NK-92 (cell line): ENCODE data around the gene ELAVL3.
"Not testable (repeated sequence)": the region's sequence is repeated elsewhere in the genome, so short reads cannot be mapped to it uniquely, and the experiment has no call there.

Source experiments
- DNase-seq: peaks from one replicate; lab custom pipeline; 2025; ENCODE audit not compliant: unreplicated experiment; lab: John Stamatoyannopoulos, UW

ELAVL3 gene

DNA sequence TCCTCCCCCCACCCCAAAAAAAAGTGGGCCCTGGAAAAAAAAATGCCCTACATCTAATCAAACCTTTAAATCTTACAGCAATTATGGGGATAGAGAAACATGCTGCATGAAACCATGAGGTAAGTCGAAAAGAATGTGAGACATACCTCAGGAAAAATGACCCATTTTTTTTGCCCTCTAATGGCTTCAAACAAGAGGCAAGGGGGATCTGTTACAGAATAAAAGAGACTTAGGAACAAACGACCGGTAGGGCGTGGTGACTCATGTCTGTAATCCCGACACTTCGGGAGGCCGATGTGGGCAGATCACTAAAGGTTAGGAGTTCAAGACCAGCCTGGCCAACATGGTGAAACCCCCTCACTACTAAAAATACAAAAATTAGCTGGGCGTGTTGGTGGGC is 70.2 kb downstream of the ELAVL3 start:
- no peak for DNase-seq

DNA sequence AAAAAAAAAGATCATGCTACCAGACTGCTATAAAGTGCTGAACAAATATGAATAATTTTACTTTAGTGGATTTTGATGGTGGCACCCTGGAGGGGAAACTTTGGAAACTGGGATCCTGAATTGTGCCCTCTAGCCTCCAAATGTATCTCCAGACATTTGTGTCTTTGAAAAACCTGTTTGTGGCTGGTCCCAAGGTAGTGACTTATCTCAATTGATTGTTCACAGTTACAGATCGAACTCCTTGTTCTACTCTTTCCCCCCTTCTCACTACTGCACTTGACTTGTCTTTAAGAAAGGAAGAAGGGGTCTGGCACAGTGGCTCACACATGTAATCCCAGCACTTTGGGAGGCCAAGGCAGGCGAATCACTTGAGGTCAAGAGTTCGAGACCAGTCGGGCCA is 72.3 kb downstream of the ELAVL3 start:
- DNase-seq, result no peak

DNA sequence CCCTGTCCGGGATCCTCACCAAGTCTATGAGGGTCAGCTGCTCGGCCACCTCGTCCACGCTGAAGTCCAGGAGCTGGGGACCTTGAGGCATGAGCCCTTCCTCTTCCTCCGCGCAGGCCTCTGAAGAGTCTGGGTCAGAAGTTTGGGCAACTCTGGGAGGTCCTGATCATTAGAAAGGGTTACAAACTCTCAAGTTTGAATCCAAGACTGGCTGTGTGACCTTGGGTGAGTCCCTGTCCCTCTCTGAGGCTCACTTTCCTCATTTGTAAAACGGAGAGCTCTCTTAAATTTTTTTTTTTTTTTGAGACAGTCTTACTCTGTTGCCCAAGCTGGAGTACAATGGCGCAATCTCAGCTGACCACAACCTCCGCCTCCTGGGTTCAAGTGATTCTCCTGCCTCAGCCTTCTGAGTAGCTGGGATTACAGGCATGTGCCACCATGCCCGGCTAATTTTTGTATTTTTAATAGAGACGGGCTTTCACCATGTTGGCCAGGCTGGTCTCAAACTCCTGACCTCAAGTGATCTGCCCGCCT is 74.1 kb downstream of the ELAVL3 start:
- not testable (repeated sequence) for DNase-seq

DNA sequence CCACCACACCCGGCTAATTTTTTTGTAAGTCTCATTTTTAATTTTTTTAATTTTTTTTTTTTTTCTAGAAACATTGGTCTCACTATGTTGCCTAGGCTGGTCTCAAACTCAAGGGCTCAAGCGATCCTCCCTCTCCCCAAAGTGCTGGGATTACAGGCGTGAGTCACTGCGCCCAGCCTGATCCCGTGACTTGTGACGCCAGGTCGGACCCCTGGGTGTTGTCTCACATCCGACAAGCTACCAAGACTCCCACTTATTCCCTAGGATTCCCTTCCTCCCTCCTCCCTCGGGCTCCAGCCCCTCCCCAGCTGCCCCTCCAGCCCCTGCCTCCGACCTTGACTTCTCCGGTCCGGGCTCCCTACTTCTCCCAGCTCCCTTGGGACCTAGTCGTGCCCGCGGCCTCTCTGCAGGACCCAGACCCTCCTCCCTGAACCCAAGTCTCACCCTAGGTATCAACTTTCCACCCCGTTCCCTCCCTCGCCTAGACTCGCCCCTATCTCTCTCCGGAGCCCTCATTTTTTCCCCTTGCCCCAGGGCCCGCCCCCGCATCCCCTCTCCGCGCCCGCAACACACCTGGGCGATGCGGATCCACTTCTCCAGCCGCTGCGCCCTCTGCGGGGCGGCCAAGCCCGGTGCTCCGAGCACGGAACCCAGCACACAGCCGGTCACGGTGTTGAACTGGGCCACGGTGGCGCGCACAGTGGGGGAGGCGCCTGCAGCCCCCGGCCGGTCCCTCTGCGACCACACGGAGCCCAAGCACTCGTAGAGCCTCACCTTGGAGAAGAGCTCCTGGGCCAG is 74.8 kb downstream of the ELAVL3 start:
- DNase-seq, result no peak

DNA sequence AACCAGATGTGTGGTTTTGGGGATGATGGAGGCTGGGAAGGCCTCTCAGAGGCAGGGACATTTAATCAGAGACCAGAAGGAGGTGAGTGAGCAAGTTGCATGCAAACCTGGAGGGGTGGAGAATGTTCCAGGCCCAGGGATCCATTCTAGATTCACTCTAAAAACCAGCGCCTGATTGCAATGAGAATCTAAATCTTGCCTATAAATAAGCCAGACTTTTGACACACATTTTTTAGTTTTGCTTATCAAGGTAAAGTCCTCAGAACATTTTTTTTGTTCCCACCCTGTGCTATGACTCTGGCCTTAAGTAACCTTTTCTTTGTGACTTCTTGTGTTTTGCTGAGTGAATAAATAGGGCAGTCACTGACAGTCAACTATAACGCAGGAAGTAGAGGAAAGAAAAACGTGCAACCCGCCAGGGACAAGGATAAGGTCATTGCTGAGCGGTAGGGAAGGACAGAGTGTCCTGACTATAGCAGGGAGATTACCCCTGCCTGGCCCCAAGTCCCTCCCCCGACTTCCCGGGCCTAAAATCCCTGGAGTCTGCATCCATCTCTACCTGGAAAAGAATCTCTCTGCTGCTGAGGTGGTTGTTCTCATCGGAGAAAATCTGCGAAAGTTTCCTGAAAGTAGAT is 76.1 kb downstream of the ELAVL3 start:
- DNase-seq, result no peak

DNA sequence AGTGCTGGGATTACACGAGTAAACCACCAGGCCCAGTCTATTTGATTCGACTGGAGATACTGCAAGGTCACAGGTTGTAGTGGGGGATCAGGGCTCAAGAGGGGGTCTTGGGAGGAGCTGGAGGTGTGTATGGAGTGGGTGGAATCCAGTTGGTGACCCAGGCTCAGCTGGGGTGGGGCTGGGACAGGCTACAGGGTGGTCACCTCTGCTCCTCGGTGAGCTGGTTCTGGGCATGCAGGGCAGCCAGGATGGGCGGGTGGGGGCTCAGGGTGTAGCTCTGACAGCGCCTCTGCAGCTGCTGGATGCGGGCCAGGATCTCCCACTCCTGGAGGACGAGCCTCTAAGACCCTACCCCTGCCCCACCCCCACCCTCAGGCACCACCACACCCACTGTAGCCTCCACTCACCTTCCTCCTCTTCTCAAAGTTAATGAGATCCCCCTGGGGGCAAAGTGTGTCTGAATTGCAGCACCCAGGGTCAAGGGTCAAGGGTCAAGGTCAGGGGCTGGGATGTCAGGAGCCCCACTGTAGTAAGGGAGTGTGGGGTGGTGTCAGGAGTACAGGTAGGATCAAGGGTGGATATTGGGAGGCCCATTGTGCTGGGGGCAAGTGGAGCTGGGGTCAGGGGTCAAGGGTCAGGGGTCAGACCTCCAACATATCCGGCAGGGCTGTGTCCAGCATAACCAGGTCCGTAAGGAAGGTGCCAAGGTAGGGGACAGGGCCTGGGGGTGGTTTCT is 78.9 kb downstream of the ELAVL3 start:
- DNase-seq, result no peak
